Measurements from ENCODE around the gene IQCK.

GRCh38 chr16:19808061-19808641, 90.1 kb downstream of the IQCK start:
- TF ChIP-seq CTCF (IDR thresholded peaks at IDR 0.05; ENCODE audit: low read depth, low read length, poor library complexity, severe bottlenecking): no peak
- TF ChIP-seq EZH2phosphoT487 (IDR thresholded peaks at IDR 0.05; ENCODE audit: borderline replicate concordance, low read length): no peak

Data from DOHH2 (cell line).